Measurements from ENCODE around the gene MEOX1.

Gene MEOX1

GRCh38 chr17:43671031-43671692 lies 9.4 kb upstream of the MEOX1 start:
- no peak overlapping the region for H2BK15ac ChIP-seq (ENCODE audit: low read length)
- H3K27ac ChIP-seq (replicated peaks; ENCODE audit: low read length), result no peak overlapping the region
- H3K4ac ChIP-seq (ENCODE audit: low read length), result no peak overlapping the region
- H3K23ac ChIP-seq (ENCODE audit: low read depth, low read length, poor library complexity), result no peak overlapping the region
- H3K18ac ChIP-seq (ENCODE audit: low read length), result no peak overlapping the region
- peaks cover 0 to 4% (median 0%) of the 10 kb centered on the region in 3 experiments for H3K27me3 ChIP-seq (ENCODE audit: control insufficient read depth in 3 of 3, insufficient read depth in 3 of 3, low read depth in 1 of 3, low read length in 3 of 3)
- H2AFZ ChIP-seq (ENCODE audit: low read length), result no peak overlapping the region
- no peak overlapping the region for H3K9ac ChIP-seq (ENCODE audit: low read depth, low read length, poor library complexity)
- H3K9me3 ChIP-seq (replicated peaks in 1 of 2; ENCODE audit: control insufficient read depth in 2 of 2, insufficient read depth in 1 of 2, low read depth in 1 of 2, low read length in 2 of 2), result no peaks in the 10 kb centered on the region
- H2BK12ac ChIP-seq (ENCODE audit: low read length), result no peak overlapping the region
- H3K4me2 ChIP-seq (ENCODE audit: insufficient read depth, low read length, poor library complexity, severe bottlenecking), result no peak overlapping the region
- no peak for DNase-seq (ENCODE audit: low spot score)
- H3K4me1 ChIP-seq (ENCODE audit: control insufficient read depth in 2 of 2, insufficient read depth in 1 of 2, low read depth in 1 of 2, low read length in 2 of 2), result peaks cover 6 to 11% of the 10 kb centered on the region in 2 donors
- H4K8ac ChIP-seq (ENCODE audit: low read depth, low read length), result no peak overlapping the region
- no peak overlapping the region for H2BK120ac ChIP-seq (ENCODE audit: low read depth, low read length)
- no peak overlapping the region for H3K4me3 ChIP-seq (ENCODE audit: low read length in 2 of 2)
- no peak overlapping the region for H3K14ac ChIP-seq (ENCODE audit: low read length)
- H3K36me3 ChIP-seq (replicated peaks in 1 of 2; ENCODE audit: control insufficient read depth in 2 of 2, insufficient read depth in 2 of 2, low read length in 2 of 2), result no peaks in the 10 kb centered on the region
- H4K91ac ChIP-seq (ENCODE audit: low read depth, low read length, poor library complexity), result no peak overlapping the region
- no CpG with 5 or more reads among the region's 6 CpGs for WGBS, 2 donors (ENCODE audit: extremely low coverage in 2 of 2, insufficient read length in 2 of 2, insufficient replicate concordance in 1 of 2)
- no peaks in the 10 kb centered on the region for H3K79me1 ChIP-seq (ENCODE audit: low read depth, low read length)
- H2BK5ac ChIP-seq (ENCODE audit: low read length), result no peak overlapping the region
- H2AK5ac ChIP-seq (ENCODE audit: low read depth, low read length), result no peak overlapping the region

DNA sequence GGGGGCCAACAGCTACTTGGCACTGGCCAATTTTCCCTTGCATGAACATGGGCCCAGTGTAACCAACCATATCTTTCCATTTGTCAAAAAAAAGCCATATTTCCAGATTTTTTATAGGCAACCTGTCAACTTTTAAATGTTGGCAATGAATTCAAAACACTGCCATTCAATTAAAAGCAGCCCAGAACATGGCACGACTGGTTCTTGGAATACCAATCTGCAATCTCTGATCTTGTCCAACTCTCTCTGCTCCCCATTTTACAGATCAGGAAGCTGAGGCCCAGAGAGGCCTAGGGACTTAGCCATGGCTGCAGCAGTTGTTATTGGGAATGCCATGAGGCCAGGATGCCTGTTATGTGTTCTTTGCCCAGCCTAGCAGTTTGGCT lies 8.9 kb upstream of the MEOX1 start:
- DNase-seq (ENCODE audit: low spot score), result no peak
- Histone ChIP-seq H2AK5ac (ENCODE audit: low read depth, low read length) (peak overlapping the region; percentile 58), H2BK15ac (ENCODE audit: low read length) (no peak overlapping the region), H3K4me2 (ENCODE audit: insufficient read depth, low read length, poor library complexity, severe bottlenecking) (no peak overlapping the region), H4K91ac (ENCODE audit: low read depth, low read length, poor library complexity) (no peak overlapping the region), H2BK5ac (ENCODE audit: low read length) (no peak overlapping the region), H3K9me3 (replicated peaks in 1 of 2; ENCODE audit: control insufficient read depth in 2 of 2, insufficient read depth in 1 of 2, low read depth in 1 of 2, low read length in 2 of 2) (no peaks in the 10 kb centered on the region), H3K18ac (ENCODE audit: low read length) (no peak overlapping the region), H2AFZ (ENCODE audit: low read length) (no peak overlapping the region), H3K36me3 (replicated peaks in 1 of 2; ENCODE audit: control insufficient read depth in 2 of 2, insufficient read depth in 2 of 2, low read length in 2 of 2) (no peaks in the 10 kb centered on the region), H3K27me3 (ENCODE audit: control insufficient read depth in 3 of 3, insufficient read depth in 3 of 3, low read depth in 1 of 3, low read length in 3 of 3) (peaks cover 0 to 4% (median 0%) of the 10 kb centered on the region in 3 experiments), H3K14ac (ENCODE audit: low read length) (no peak overlapping the region), H3K27ac (replicated peaks; ENCODE audit: low read length) (no peak overlapping the region), H4K8ac (ENCODE audit: low read depth, low read length) (no peak overlapping the region), H3K23ac (ENCODE audit: low read depth, low read length, poor library complexity) (no peak overlapping the region), H2BK120ac (ENCODE audit: low read depth, low read length) (peak overlapping the region; percentile 50), H2BK12ac (ENCODE audit: low read length) (no peak overlapping the region), H3K79me1 (ENCODE audit: low read depth, low read length) (no peaks in the 10 kb centered on the region), H3K9ac (ENCODE audit: low read depth, low read length, poor library complexity) (no peak overlapping the region), H3K4me3 (ENCODE audit: low read length in 2 of 2) (no peak overlapping the region), H3K4ac (ENCODE audit: low read length) (no peak overlapping the region), H3K4me1 (ENCODE audit: control insufficient read depth in 2 of 2, insufficient read depth in 1 of 2, low read depth in 1 of 2, low read length in 2 of 2) (peaks cover 3 to 13% of the 10 kb centered on the region in 2 donors)
- no CpG with 5 or more reads among the region's 1 CpG for WGBS, 2 donors (ENCODE audit: extremely low coverage in 2 of 2, insufficient read length in 2 of 2, insufficient replicate concordance in 1 of 2)

DNA sequence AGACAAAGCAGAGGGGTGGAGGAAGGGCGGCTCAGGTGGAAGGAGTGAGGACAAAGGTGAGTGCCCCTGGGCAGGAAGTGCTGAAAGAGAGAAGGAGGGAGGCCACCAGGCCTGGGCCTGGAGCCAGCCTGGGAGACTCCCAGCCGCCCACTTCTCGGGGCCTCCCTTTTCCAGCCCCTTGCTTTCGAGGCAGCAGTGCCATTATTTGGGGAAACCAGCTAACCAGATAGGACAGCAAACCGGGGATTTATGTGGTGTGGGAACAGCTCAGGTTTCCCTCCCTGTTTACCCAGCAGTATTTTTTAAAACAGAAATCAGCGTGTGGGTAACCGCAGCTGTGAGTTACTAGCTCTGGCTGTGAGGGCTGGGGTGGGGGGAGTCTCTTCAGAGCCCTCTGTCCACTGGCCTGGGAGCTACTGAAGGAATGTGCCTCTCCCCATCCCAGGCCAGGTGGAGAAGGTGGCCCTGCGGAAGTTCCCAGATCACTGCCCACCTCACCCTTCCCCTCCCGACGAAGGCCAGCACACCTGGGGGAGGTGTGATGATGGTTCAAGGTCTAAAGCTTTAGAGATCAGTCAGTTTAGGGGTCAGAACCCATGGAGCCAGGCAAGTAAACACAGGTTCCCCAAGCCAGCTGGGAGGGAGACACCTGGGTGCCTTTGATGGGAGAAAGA lies 8.4 kb upstream of the MEOX1 start:
- no CpG with 5 or more reads among the region's 10 CpGs for WGBS, 2 donors (ENCODE audit: extremely low coverage in 2 of 2, insufficient read length in 2 of 2, insufficient replicate concordance in 1 of 2)
- peak overlapping the region; percentile 58 for H2AK5ac ChIP-seq (ENCODE audit: low read depth, low read length)
- no peak overlapping the region for H3K4me2 ChIP-seq (ENCODE audit: insufficient read depth, low read length, poor library complexity, severe bottlenecking)
- no peaks in the 10 kb centered on the region for H3K79me1 ChIP-seq (ENCODE audit: low read depth, low read length)
- H2BK15ac ChIP-seq (ENCODE audit: low read length), result peak overlapping the region; percentile 54
- H3K27me3 ChIP-seq (ENCODE audit: control insufficient read depth in 3 of 3, insufficient read depth in 3 of 3, low read depth in 1 of 3, low read length in 3 of 3), result peaks cover 0 to 4% (median 0%) of the 10 kb centered on the region in 3 experiments
- no peak overlapping the region for H3K27ac ChIP-seq (replicated peaks; ENCODE audit: low read length)
- H2BK12ac ChIP-seq (ENCODE audit: low read length), result no peak overlapping the region
- H3K23ac ChIP-seq (ENCODE audit: low read depth, low read length, poor library complexity), result peak overlapping the region; percentile 25
- no peak overlapping the region for H3K14ac ChIP-seq (ENCODE audit: low read length)
- H3K9ac ChIP-seq (ENCODE audit: low read depth, low read length, poor library complexity), result no peak overlapping the region
- peak overlapping the region; percentile 50 for H2BK120ac ChIP-seq (ENCODE audit: low read depth, low read length)
- peak overlapping the region; percentile 70 for H3K18ac ChIP-seq (ENCODE audit: low read length)
- H2AFZ ChIP-seq (ENCODE audit: low read length), result peak overlapping the region; percentile 20
- no peak overlapping the region for H2BK5ac ChIP-seq (ENCODE audit: low read length)
- no peaks in the 10 kb centered on the region for H3K36me3 ChIP-seq (replicated peaks in 1 of 2; ENCODE audit: control insufficient read depth in 2 of 2, insufficient read depth in 2 of 2, low read length in 2 of 2)
- no peaks in the 10 kb centered on the region for H3K9me3 ChIP-seq (replicated peaks in 1 of 2; ENCODE audit: control insufficient read depth in 2 of 2, insufficient read depth in 1 of 2, low read depth in 1 of 2, low read length in 2 of 2)
- H3K4me3 ChIP-seq (ENCODE audit: low read length in 2 of 2), result no peak overlapping the region
- no peak overlapping the region for H4K91ac ChIP-seq (ENCODE audit: low read depth, low read length, poor library complexity)
- H3K4me1 ChIP-seq (ENCODE audit: control insufficient read depth in 2 of 2, insufficient read depth in 1 of 2, low read depth in 1 of 2, low read length in 2 of 2), result peaks cover 7 to 15% of the 10 kb centered on the region in 2 donors
- no peak for DNase-seq (ENCODE audit: low spot score)
- no peak overlapping the region for H3K4ac ChIP-seq (ENCODE audit: low read length)
- no peak overlapping the region for H4K8ac ChIP-seq (ENCODE audit: low read depth, low read length)

- DNase-seq (ENCODE audit: low spot score), result no peak
- peaks cover 8 to 15% of the 10 kb centered on the region in 2 donors for H3K4me1 ChIP-seq (ENCODE audit: control insufficient read depth in 2 of 2, insufficient read depth in 1 of 2, low read depth in 1 of 2, low read length in 2 of 2)
- no CpG with 5 or more reads among the region's 3 CpGs for WGBS, 2 donors (ENCODE audit: extremely low coverage in 2 of 2, insufficient read length in 2 of 2, insufficient replicate concordance in 1 of 2)
Measured at GRCh38 chr17:43667947-43668348, 6.2 kb upstream of the MEOX1 start.

More at GRCh38 chr17:43667947-43668348, 6.2 kb upstream of the MEOX1 start:
- Histone ChIP-seq H3K27me3 (ENCODE audit: control insufficient read depth in 3 of 3, insufficient read depth in 3 of 3, low read depth in 1 of 3, low read length in 3 of 3) (peaks cover 0 to 4% (median 0%) of the 10 kb centered on the region in 3 experiments), H3K27ac (replicated peaks; ENCODE audit: low read length) (no peak overlapping the region), H2BK15ac (ENCODE audit: low read length) (no peak overlapping the region), H3K36me3 (replicated peaks in 1 of 2; ENCODE audit: control insufficient read depth in 2 of 2, insufficient read depth in 2 of 2, low read length in 2 of 2) (no peaks in the 10 kb centered on the region), H3K4me3 (ENCODE audit: low read length in 2 of 2) (no peak overlapping the region), H2BK5ac (ENCODE audit: low read length) (no peak overlapping the region), H2AK5ac (ENCODE audit: low read depth, low read length) (no peak overlapping the region), H4K8ac (ENCODE audit: low read depth, low read length) (no peak overlapping the region), H3K14ac (ENCODE audit: low read length) (no peak overlapping the region), H3K23ac (ENCODE audit: low read depth, low read length, poor library complexity) (no peak overlapping the region), H3K9ac (ENCODE audit: low read depth, low read length, poor library complexity) (no peak overlapping the region), H2BK120ac (ENCODE audit: low read depth, low read length) (no peak overlapping the region), H3K79me1 (ENCODE audit: low read depth, low read length) (no peaks in the 10 kb centered on the region), H3K9me3 (replicated peaks in 1 of 2; ENCODE audit: control insufficient read depth in 2 of 2, insufficient read depth in 1 of 2, low read depth in 1 of 2, low read length in 2 of 2) (no peaks in the 10 kb centered on the region), H3K18ac (ENCODE audit: low read length) (peak overlapping the region; percentile 19), H2AFZ (ENCODE audit: low read length) (no peak overlapping the region), H4K91ac (ENCODE audit: low read depth, low read length, poor library complexity) (no peak overlapping the region), H3K4me2 (ENCODE audit: insufficient read depth, low read length, poor library complexity, severe bottlenecking) (no peak overlapping the region), H3K4ac (ENCODE audit: low read length) (no peak overlapping the region), H2BK12ac (ENCODE audit: low read length) (no peak overlapping the region)

Measured in neuronal stem cell (in vitro differentiated cells).